Activated naive CD4-positive, alpha-beta T cell treated with anti-CD3 and anti-CD28 coated beads, Interleukin-2, amount 50 U/mL, for 16 hours (primary cell): ENCODE measurements around the gene DNAH14.
"Not testable (repeated sequence)": the region's sequence is repeated elsewhere in the genome, so short reads cannot be mapped to it uniquely, and the experiment has no call there.

Experiments used
- DNase-seq: peaks from one replicate; pipeline ENCODE4 v3.0.0-alpha.2; 2020

The DNAH14 gene

DNA sequence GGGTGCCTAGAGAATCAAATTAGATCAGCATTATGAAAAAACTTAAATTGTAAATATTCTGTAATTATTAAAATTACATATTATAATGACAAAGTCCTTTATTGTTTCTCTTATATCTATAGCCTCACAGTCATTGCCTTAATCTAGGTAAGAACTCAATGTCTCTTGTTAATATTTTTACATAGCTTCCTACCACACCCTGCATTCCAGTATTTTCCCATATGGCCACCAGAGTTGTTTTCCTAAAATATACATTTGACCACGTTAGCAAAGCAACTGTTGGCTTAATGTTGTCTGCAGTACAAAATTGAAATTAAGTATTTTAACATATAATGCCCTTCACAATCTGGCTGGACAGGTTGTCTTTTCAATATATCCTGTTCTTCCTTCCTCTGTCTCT is 230.3 kb downstream of the DNAH14 start:
- no peak for DNase-seq

DNA sequence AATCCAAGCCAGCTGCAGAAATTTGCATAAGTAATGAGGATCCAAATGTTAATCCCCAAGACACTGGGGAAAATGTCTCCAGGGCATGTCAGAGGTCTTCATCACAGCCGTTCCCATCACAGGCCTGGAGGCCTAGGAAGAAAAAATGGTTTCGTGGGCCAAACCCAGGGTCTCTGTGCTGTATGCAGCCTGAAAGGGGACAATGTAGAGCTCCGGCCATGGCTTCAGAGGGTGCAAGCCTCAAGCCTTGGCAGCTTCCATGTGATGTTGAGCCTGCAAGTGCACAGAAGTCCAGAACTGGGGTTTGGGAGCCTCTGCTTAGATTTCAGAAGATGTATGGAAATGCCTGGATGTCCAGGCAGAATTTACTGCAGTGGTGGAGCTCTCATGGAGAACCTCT is 247.9 kb downstream of the DNAH14 start:
- DNase-seq, result not testable (repeated sequence)

GRCh38 chr1:225179686-225180085 is 250.2 kb downstream of the DNAH14 start:
- DNase-seq, result no peak

GRCh38 chr1:225182716-225183115 is 253.2 kb downstream of the DNAH14 start:
- no peak for DNase-seq

- no peak for DNase-seq
Observed at GRCh38 chr1:225191199-225191753, 261.8 kb downstream of the DNAH14 start.

DNA sequence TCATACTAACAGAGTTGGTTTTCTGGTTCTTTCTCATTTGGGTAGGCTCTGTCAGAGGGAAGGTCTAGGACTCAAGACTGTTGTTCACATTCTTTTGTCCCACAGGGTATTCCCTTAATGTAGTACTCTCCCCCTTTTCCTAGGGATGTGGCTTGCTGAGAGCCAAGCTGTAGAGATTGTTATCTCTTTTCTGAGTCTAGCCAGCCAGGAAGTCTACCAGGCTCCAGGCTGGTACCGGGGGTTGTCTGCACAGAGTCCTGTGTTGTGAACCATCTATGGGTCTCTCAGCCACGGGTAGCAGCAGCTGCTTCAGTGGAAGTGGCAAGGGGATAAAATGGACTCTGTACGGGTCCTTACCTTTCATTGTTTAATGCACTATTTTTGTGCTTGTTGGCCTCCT is 272.0 kb downstream of the DNAH14 start:
- DNase-seq, result no peak

GRCh38 chr1:225207791-225208190 is 278.3 kb downstream of the DNAH14 start:
- DNase-seq, result no peak

DNA sequence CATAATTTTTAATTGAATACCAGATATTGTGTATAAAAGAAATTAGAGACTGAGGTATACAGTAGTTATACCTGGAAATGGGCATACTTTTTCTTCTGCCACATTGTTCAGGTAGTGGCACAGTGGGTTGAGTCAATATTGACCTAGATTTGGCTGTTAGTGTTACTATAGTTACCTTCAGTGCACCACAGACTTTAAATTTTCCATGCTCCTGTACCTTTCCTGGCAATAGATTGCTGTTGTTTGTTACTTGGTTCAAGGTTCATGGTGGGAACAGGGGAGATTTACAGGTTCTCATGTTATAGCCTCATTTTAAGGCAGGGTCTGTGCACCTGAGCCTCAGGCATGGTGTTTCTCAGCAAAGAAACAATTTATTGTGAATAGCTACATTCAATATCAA is 279.7 kb downstream of the DNAH14 start:
- no peak for DNase-seq

DNA sequence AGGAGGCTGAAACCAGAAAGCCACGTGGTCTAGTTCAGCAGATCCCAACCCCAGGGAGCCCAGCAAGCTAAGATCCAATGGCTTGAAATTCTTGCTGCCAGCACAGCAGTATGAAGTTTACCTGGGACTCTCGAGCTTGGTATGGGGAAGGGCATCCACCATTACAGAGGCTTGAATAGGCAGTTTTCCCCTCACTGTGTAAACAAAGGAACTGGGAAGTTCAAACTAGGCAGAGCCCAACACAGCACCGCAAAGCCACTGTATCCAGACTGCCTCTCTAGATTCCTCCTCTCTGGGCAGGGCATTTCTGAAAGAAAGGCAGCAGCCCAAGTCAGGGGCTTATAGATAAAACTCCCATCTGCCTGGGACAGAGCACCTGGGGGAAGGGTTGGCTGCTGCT is 280.7 kb downstream of the DNAH14 start:
- not testable (repeated sequence) for DNase-seq

DNA sequence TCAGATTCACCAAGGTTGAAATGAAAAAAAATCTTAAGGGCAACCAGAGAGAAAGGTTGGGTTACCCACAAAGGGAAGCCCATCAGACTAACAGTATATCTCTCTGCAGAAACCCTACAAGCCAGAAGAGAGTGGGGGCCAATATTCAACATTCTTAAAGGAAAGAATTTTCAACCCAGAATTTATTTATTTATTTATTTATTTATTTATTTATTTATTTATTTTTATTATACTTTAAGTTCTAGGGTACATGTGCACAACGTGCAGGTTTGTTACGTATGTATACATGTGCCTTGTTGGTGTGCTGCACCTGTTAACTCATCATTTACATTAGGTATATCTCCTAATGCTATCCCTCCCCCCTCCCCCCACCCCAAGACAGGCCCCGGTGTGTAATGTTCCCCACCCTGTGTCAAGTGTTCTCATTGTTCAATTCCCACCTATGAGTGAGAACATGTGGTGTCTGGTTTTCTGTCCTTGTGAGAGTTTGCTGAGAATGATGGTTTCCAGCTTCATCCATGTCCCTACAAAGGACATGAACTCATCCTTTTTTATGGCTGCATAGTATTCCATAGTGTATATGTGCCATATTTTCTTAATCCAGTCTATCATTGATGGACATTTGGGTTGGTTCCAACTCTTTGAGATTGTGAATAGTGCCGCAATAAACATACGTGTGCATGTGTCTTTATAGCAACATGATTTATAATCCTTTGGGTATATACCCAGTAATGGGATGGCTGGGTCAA is 282.4 kb downstream of the DNAH14 start:
- DNase-seq, result not testable (repeated sequence)

DNA sequence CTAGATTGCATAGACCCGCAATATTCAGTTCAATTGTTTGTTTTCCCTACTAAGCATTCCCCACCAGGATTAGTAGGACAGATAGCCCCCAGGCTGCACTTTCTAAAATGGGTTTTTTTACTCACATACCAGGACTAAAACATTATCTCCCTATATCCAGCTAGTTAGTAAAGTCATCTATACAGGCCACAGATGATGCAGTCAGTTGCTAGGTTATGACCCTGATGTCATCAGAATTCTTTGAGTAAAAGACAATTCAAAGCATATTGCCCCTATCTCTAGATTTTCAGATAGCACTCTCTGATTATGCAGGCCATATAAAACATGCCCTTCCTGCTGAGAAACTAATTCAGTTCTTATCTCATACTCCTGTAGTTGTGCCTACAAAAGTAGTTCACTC is 294.8 kb downstream of the DNAH14 start:
- DNase-seq, result no peak

- DNase-seq, result no peak
Observed at GRCh38 chr1:225225681-225226080, 296.2 kb downstream of the DNAH14 start.

- no peak for DNase-seq
Observed at GRCh38 chr1:225228871-225229303, 299.4 kb downstream of the DNAH14 start.

DNA sequence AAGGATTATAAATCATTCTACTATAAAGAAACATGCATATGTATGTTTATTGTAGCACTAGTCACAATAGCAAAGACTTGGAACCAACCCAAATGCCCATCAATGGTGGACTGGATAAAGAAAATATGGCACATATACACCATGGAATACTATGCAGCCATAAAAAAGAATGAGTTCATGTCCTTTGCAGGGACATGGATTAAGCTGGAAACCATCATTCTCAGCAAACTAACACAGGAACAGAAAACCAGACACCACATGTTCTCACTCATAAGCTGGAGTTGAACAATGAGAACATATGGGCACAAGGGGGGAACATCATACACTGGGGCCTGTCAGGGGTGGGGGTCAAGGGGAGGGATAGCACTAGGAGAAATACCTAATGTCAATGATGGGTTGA is 300.0 kb downstream of the DNAH14 start:
- DNase-seq, result not testable (repeated sequence)

DNA sequence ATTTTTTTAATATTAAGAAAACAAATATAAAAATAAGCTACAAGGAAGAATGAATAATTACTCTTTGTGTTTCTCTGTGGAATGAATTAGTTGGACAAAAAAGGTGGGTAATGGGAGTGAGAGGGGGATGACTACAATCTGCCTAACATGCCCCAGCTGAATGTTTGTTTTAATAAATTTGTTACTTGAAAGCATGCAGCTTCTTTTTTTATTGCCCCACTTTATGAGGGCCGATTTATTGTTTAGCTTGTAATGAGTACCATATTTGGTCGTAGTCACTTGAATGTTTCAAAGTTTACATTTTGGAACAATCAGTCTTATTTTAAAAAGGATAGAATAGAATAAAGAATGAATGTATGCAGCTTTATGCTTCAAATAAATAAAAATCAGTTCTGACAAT is 301.0 kb downstream of the DNAH14 start:
- DNase-seq, result no peak

- DNase-seq, result not testable (repeated sequence)
Observed at GRCh38 chr1:225232930-225233329, 303.5 kb downstream of the DNAH14 start.

DNA sequence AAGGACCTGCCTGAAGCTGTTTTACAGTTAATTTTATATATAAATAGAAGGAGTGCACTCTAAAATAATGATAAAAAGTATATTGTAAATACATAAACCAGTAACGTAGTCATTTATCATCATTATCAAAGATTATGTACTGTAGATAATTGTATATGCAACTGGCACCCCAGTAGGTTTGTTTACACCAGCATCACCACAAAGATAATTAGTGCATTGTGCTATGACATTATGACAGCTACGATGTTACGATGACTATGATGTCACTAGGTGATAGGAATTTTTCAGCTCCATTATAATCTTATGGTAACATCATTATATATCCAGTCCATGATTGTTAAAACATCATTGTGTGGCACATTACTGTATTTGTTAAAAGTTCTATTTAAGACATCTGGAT is 313.1 kb downstream of the DNAH14 start:
- no peak for DNase-seq

DNA sequence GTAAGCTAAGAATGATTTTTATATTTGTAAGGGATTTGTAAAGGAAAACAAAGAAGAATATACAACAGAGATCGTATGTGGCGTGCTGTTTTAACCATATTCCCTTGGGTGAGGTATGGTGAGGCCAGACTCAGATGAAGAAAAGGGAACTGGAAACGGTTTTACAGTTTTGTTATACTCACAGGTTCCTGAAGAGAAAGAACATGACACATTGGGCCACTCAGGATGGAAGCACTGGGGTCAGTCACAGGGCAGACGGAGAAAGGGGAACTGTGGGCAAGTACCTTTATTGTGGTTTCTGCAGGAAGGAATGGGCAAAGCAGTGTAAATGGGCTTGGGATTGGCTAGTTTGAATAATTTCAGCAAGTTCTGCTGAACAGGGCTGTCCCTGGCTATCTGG is 321.0 kb downstream of the DNAH14 start:
- DNase-seq, result no peak

DNA sequence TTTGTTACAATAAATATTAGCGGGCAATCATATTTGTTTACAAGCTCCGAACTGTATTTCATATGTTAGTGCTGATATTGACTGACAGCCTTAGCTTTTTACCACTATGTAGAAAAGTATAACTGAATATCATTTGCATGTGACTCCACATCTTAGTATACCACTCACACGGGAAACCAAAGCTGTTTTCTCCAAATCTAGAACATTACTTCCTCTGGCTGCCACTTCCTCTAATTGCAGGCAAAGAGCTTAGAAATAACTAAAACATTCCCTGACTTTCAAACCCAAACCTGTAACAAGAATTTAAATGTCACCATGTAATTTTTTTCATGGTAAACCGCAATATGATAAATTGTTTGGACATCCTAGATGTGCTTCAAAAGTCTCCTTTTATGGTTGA is 323.7 kb downstream of the DNAH14 start:
- no peak for DNase-seq

- no peak for DNase-seq
Observed at GRCh38 chr1:225253784-225254183, 324.3 kb downstream of the DNAH14 start.

DNA sequence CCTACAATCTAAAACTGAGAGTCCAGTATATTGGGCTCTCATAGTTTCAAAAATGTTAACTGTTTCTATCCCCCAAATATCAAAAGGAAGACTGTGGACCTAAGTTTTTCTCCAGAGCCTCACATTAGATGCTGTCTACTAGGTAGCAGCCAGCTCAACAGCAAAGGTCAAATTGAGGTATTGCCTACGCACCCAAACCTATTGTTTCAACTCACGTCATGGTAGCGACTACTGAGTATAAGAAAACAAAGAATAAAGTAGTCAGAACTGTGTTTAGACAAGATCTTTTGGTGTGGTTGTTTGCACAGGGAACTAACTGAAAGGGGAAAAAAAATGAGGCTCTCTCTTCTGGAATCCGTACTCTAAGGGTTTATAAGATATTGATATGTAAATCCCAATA is 325.2 kb downstream of the DNAH14 start:
- no peak for DNase-seq

DNA sequence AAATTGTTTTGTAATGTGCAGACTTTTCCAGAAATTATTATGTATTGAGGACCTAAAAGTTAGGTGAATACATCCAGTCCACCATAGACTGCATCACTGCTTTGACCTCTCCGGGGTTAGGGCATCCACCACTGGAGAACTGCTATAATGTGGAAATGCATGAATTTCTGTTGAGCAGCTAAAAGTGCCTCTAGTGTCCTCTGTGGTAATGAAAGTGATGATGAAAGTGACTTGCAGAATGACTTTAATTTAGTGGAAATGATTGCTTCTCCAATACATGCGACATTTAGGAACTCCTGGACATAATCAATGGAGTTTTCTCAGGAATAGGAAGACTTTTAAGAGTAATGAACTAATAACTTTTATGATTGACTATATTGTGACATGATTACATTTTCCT is 327.6 kb downstream of the DNAH14 start:
- no peak for DNase-seq

- no peak for DNase-seq
Observed at GRCh38 chr1:225258811-225259210, 329.3 kb downstream of the DNAH14 start.

GRCh38 chr1:225259542-225259941 is 330.1 kb downstream of the DNAH14 start:
- DNase-seq, result no peak

- DNase-seq, result no peak
Observed at GRCh38 chr1:225260319-225260718, 330.8 kb downstream of the DNAH14 start.
